GM04504 (cell line): Measurements from ENCODE around the gene ASTN1.

ENCODE experiments used
- DNase-seq: peaks from one replicate; pipeline ENCODE4 v3.0.0-alpha.2; 2012; ENCODE audit warnings: low read depth

ASTN1 gene

GRCh38 chr1:176993587-176993986 lies 170.9 kb downstream of the ASTN1 start:
- no peak for DNase-seq

DNA sequence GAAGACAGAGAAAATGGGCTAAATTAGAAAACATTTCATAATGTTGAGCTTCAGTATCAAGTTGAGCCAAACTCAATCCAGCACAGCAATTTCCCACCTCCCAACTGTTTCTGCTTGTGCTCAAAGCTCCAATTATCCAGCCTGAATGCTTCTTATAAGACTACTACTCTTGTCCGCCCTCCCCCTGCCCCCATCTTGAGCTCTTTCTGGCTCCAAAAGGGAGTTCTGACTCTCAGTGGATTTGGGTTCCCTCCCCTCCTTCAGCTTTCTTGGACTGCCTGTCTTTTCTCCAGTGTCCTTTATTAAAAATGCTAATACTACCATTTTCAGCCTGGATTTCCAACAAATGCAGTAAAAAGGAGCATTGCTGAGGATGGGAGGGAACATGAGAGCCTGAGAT lies 174.8 kb downstream of the ASTN1 start:
- no peak for DNase-seq

DNA sequence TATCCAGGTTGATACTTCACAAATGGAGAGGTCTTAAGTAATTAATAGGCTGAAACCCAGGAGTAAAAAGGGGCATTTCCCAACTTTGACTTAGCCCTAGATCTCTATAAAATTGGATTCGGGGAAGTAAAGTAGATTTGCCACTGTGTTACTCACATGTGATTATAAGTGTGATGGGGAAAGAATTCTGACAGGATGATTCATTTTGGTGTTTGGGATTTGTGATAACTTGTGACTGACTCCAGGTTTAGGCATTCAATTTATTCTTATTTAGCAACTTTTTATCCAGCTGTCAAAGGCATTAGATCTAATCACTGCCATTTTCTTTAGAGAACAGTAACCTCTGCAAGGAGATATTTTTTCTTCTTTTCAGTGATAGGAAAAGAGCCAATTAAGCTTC lies 175.5 kb downstream of the ASTN1 start:
- no peak for DNase-seq

GRCh38 chr1:176987016-176987415 lies 177.5 kb downstream of the ASTN1 start:
- peak; percentile 5 for DNase-seq

GRCh38 chr1:176983731-176984130 lies 180.8 kb downstream of the ASTN1 start:
- no peak for DNase-seq

- DNase-seq, result no peak
Observed at GRCh38 chr1:176976771-176977170, 187.7 kb downstream of the ASTN1 start.

GRCh38 chr1:176976225-176976624 lies 188.3 kb downstream of the ASTN1 start:
- no peak for DNase-seq

GRCh38 chr1:176964687-176965086 lies 199.8 kb downstream of the ASTN1 start:
- no peak for DNase-seq

GRCh38 chr1:176963181-176963580 lies 201.3 kb downstream of the ASTN1 start:
- DNase-seq, result no peak

- no peak for DNase-seq
Observed at GRCh38 chr1:176961678-176962077, 202.8 kb downstream of the ASTN1 start.

DNA sequence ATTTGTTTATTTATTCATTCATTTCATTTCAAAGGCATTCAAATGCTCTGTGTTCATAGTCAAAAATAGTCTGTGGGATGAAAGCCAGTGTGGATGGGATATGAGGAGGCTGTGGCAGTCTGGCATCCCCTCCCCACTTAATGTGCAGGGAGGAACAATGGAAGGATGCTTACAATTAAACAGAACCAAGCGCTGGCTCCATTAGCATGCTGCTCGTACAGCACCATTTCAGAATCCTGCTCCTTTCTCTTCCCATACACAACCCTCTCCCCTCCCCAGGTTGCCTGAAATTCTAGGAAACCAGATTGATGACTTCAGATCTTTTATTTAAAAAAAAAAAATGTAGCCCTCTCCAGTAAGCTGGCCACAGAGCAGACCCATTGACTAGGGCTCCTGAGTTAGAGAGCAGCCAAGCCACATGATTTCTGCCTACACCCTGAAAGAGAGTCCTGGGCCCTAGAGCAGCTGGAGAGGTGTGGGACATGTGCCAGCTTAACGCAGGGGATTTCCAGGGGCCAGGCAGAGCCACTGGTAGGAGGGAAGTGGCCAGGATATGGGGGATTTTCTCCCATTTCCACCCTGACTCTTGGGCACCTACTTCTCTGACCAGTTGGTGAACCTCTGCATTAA lies 205.2 kb downstream of the ASTN1 start:
- no peak for DNase-seq

DNA sequence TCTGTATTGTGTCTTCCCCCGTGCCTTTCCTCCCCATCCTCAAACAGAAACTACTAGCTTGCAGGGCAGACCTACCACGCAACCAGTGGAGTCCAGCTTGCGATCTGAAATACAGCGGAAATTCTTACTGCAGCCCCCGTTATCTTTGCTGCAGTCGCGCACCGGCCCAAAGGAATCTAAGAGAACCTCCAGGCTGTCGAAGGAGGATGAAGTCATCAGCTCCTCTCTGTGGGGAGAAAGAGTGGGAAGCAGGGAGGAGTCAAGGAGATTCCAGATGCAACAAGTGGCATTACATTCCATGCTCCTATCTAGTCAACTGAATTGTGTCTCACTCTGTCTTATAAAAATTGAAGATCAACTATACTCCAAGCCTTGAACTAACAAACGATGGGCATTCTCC lies 206.9 kb downstream of the ASTN1 start:
- no peak for DNase-seq

- DNase-seq, result no peak
Observed at GRCh38 chr1:176954242-176954641, 210.3 kb downstream of the ASTN1 start.

GRCh38 chr1:176950736-176951324 lies 213.7 kb downstream of the ASTN1 start:
- no peak for DNase-seq

- DNase-seq, result peak; percentile 17
Observed at GRCh38 chr1:176949033-176949662, 215.4 kb downstream of the ASTN1 start.

GRCh38 chr1:176944606-176945005 lies 219.9 kb downstream of the ASTN1 start:
- no peak for DNase-seq

GRCh38 chr1:176943783-176944182 lies 220.7 kb downstream of the ASTN1 start:
- DNase-seq, result no peak

- no peak for DNase-seq
Observed at GRCh38 chr1:176942346-176942745, 222.2 kb downstream of the ASTN1 start.

DNA sequence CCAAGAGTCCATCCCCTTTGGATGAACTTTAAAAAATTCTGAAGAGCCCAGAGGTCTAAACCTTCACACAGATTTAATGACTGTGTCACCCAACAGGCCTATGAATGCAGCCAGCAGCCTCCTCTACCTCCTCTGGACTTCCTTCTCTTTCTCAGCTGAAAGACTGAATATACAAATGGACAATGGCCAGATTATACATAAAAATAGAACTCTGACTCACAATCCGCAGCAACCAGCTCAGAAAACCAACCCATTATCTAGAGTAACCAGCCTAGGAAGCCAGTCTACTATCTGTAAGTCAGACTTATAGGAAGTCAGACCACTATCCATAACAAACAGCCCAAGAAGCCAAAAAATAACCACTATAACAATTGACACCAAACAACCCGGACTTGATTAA lies 224.5 kb downstream of the ASTN1 start:
- no peak for DNase-seq

GRCh38 chr1:176938375-176938774 lies 226.1 kb downstream of the ASTN1 start:
- no peak for DNase-seq

- DNase-seq, result no peak
Observed at GRCh38 chr1:176934370-176934769, 230.1 kb downstream of the ASTN1 start.

GRCh38 chr1:176932114-176933104 lies 232.1 kb downstream of the ASTN1 start:
- DNase-seq, result no peak
